ENCODE data around the gene CHAD. TPM values are rescaled to one million over a fixed set of nuclear protein-coding genes. Genes with fewer than 3 reads are reported as not detected.

CHAD gene
- total and polyA plus RNA-seq, 2 experiments from 2014 or later: not detected

DNA sequence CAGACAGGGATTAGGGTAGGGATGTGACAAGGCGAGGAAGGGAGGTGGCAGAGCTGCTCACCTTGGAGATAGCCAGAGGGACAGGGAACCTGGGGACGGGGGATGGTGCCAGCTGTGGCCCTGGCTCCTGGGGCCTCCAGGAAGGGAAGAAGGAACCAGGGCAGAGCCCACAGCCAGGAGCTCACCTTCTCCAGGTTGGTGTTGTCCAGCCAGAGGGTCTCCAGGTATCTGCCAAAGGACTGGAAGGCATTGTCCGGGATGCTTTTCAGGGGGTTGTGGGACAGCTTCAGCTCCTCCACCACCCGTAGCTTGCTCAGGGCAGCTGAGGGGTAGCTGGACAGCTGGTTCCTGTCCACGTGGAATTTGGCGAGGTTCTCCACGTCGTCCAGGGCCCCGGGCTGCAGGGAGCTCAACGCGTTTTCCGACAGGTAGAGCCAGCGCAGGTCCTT is 801 bp downstream of the CHAD start:
- TF ChIP-seq EZH2 (IDR thresholded peaks at IDR 0.05; ENCODE audit: insufficient read depth, poor library complexity, severe bottlenecking): no peak
- no peak for TF ChIP-seq EZH2phosphoT487 (IDR thresholded peaks at IDR 0.05; ENCODE audit: insufficient read depth, low read depth)
- H3K79me2 ChIP-seq (ENCODE audit: insufficient read depth): no peaks in the 10 kb centered on the region
- H3K36me3 ChIP-seq (ENCODE audit: low read depth): no peaks in the 10 kb centered on the region
- no peak overlapping the region for H3K27ac ChIP-seq
- no peak overlapping the region for H3K4me2 ChIP-seq (ENCODE audit: unreplicated experiment)
- H3F3A ChIP-seq (ENCODE audit: insufficient read depth): no peaks in the 10 kb centered on the region
- no peaks in the 10 kb centered on the region for H3K9me2 ChIP-seq (ENCODE audit: insufficient read depth)
- no peak overlapping the region for H3K9ac ChIP-seq
- no peak overlapping the region for H3K4me3 ChIP-seq
- peaks cover 13% of the 10 kb centered on the region for H3K27me3 ChIP-seq (replicated peaks; ENCODE audit: insufficient read depth)
- no peak overlapping the region for H2AFZ ChIP-seq
- H3K4me1 ChIP-seq (ENCODE audit: insufficient read depth): no peaks in the 10 kb centered on the region
- H3K9me3 ChIP-seq (ENCODE audit: low read depth): no peaks in the 10 kb centered on the region
- 63 to 65% methylated on average over 12 to 13 of the region's 13 CpGs for WGBS, 2 experiments (ENCODE audit: low coverage in 1 of 2, low lambda C conversion rate in 2 of 2, missing lambda C conversion rate in 2 of 2)
- no peak for DNase-seq
- no peaks in the 10 kb centered on the region for H4K20me1 ChIP-seq (ENCODE audit: insufficient read depth)
- in situ Hi-C loops (cut with MboI): no loop called here

DNA sequence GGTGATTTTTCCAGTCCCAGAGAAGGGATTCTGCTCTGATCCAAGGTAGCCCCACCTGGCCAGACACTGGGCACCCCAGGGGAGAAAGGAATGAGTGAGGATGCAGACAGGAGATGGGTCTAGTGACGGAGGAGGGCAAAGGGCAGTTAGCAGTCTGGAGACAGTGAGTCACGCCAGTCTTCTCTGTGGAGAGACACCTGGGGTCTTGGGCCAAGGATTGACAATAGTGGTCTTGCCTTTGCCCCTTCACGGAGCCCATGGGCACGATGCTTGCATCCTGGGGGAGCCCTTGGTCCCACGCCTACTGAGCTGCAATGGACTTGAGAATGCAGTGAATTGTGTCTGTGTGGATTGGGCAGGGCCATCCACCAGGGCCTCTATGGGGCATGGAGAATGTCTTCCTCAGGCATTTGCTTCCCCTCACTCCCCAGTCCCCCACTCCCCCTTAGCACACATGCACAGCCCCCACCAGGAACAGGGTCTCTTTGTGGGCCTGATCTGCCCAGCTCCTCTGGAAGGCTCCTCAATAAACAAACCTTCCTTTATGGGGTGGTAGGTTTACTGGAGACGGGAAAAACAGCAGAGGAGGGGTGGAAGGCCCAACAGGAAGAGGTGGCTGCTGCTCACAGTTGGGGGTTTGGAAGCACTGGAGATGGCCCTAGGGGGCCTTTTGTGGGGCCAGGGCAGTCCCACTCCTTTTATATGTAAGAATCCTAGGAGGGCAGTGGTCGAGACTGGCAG is 1.4 kb downstream of the CHAD start:
- Histone ChIP-seq H3K9me3 (ENCODE audit: low read depth) (no peaks in the 10 kb centered on the region), H3K9me2 (ENCODE audit: insufficient read depth) (no peaks in the 10 kb centered on the region), H3K4me3 (no peak overlapping the region), H3K27me3 (replicated peaks; ENCODE audit: insufficient read depth) (peaks cover 13% of the 10 kb centered on the region), H3K36me3 (ENCODE audit: low read depth) (no peaks in the 10 kb centered on the region), H3K4me2 (ENCODE audit: unreplicated experiment) (no peak overlapping the region), H3K4me1 (ENCODE audit: insufficient read depth) (no peaks in the 10 kb centered on the region), H3K9ac (no peak overlapping the region), H3K27ac (no peak overlapping the region), H4K20me1 (ENCODE audit: insufficient read depth) (no peaks in the 10 kb centered on the region), H2AFZ (no peak overlapping the region), H3F3A (ENCODE audit: insufficient read depth) (no peaks in the 10 kb centered on the region), H3K79me2 (ENCODE audit: insufficient read depth) (no peaks in the 10 kb centered on the region)
- in situ Hi-C loops (cut with MboI): no loop called here
- no peak for TF ChIP-seq EZH2phosphoT487 (IDR thresholded peaks at IDR 0.05; ENCODE audit: insufficient read depth, low read depth)
- TF ChIP-seq EZH2 (IDR thresholded peaks at IDR 0.05; ENCODE audit: insufficient read depth, poor library complexity, severe bottlenecking): no peak
- WGBS, 2 experiments (ENCODE audit: low coverage in 1 of 2, low lambda C conversion rate in 2 of 2, missing lambda C conversion rate in 2 of 2): 79% methylated on average over 7 of the region's 7 CpGs
- DNase-seq: no peak

DNA sequence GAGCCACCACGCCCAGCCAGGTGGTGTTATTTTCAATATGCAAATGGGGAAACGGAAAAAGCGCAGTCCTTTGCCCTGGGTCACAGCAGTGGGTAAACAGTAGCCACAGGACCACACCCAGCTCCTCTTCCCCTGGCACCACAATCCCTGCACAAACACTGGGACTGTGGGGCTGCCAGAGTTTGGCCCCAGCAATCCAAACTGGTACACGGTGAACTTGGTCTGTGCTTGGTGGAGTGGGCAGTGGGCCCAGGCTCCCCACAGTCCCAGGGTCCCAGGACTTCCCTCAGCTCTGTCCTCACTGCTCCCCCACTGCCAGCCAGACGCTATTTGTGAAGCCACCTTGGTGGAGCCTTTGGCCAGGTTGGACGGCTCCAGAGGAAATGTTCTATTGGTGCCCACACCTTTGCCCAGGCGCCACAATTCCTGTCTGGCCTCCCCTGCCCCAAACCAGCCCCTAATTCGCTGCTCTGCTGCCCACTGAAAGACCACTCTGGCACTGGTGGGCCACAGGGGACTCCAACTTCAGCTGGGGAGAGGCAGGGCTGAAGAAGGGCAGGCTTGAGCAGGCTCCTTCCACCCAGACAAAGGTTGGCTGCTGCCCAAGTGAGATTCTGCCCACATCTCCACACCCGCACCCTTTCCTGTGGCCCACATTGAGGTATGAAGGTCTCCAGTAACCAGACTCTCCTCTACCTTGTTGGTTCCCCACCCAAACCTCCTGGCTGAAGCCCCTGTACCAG is 2.1 kb downstream of the CHAD start:
- no peak overlapping the region for H3K4me3 ChIP-seq
- no peaks in the 10 kb centered on the region for H3K9me3 ChIP-seq (ENCODE audit: low read depth)
- no peak overlapping the region for H3K27ac ChIP-seq
- H3K79me2 ChIP-seq (ENCODE audit: insufficient read depth): no peaks in the 10 kb centered on the region
- no peak for DNase-seq
- no peak for TF ChIP-seq EZH2phosphoT487 (IDR thresholded peaks at IDR 0.05; ENCODE audit: insufficient read depth, low read depth)
- no peak for TF ChIP-seq EZH2 (IDR thresholded peaks at IDR 0.05; ENCODE audit: insufficient read depth, poor library complexity, severe bottlenecking)
- no peaks in the 10 kb centered on the region for H3K9me2 ChIP-seq (ENCODE audit: insufficient read depth)
- H4K20me1 ChIP-seq (ENCODE audit: insufficient read depth): no peaks in the 10 kb centered on the region
- no peaks in the 10 kb centered on the region for H3F3A ChIP-seq (ENCODE audit: insufficient read depth)
- in situ Hi-C loops (cut with MboI): no loop called here
- H3K36me3 ChIP-seq (ENCODE audit: low read depth): no peaks in the 10 kb centered on the region
- WGBS, 2 experiments (ENCODE audit: low coverage in 1 of 2, low lambda C conversion rate in 2 of 2, missing lambda C conversion rate in 2 of 2): 75 to 84% methylated on average over 9 of the region's 9 CpGs
- peaks cover 13% of the 10 kb centered on the region for H3K27me3 ChIP-seq (replicated peaks; ENCODE audit: insufficient read depth)
- no peak overlapping the region for H2AFZ ChIP-seq
- no peaks in the 10 kb centered on the region for H3K4me1 ChIP-seq (ENCODE audit: insufficient read depth)
- H3K9ac ChIP-seq: no peak overlapping the region
- no peak overlapping the region for H3K4me2 ChIP-seq (ENCODE audit: unreplicated experiment)

DNA sequence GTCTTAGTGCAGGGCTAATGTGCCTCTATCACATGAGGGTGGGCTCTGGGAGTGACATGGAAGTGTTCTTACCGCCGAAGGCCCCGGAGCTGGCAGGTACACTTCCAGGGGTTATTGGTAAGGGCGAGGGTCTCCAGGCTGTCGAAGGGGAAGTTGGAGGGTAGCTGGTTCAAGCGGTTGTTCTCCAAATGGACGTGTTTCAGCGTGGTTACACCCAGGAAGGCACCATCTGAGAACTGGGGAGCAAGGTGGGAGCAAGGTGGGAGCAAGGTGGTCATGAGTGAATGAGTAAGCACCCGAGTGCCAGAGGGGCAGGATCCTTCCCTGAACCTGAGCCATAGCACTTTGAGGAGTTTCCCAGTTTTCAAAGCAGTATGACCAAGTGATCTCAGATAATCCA is 3.0 kb downstream of the CHAD start:
- no peak overlapping the region for H3K9ac ChIP-seq

More for the DNA sequence above, 3.0 kb downstream of the CHAD start:
- H3F3A ChIP-seq (ENCODE audit: insufficient read depth): no peaks in the 10 kb centered on the region
- TF ChIP-seq EZH2phosphoT487 (IDR thresholded peaks at IDR 0.05; ENCODE audit: insufficient read depth, low read depth) (no peak), EZH2 (IDR thresholded peaks at IDR 0.05; ENCODE audit: insufficient read depth, poor library complexity, severe bottlenecking) (no peak)
- in situ Hi-C loops (cut with MboI): no loop called here
- H3K27ac ChIP-seq: no peak overlapping the region
- no peak overlapping the region for H3K4me2 ChIP-seq (ENCODE audit: unreplicated experiment)
- H3K27me3 ChIP-seq (replicated peaks; ENCODE audit: insufficient read depth): peaks cover 13% of the 10 kb centered on the region
- H3K4me1 ChIP-seq (ENCODE audit: insufficient read depth): no peaks in the 10 kb centered on the region
- no peaks in the 10 kb centered on the region for H3K36me3 ChIP-seq (ENCODE audit: low read depth)
- no peak overlapping the region for H3K4me3 ChIP-seq
- H2AFZ ChIP-seq: no peak overlapping the region
- 90 to 93% methylated on average over 9 of the region's 9 CpGs for WGBS, 2 experiments (ENCODE audit: low coverage in 1 of 2, low lambda C conversion rate in 2 of 2, missing lambda C conversion rate in 2 of 2)
- H3K9me2 ChIP-seq (ENCODE audit: insufficient read depth): no peaks in the 10 kb centered on the region
- DNase-seq: no peak
- H3K9me3 ChIP-seq (ENCODE audit: low read depth): no peaks in the 10 kb centered on the region
- H4K20me1 ChIP-seq (ENCODE audit: insufficient read depth): no peaks in the 10 kb centered on the region
- H3K79me2 ChIP-seq (ENCODE audit: insufficient read depth): no peaks in the 10 kb centered on the region
